ENCODE data around the gene CAB39L. TPM values are rescaled to one million over a fixed set of nuclear protein-coding genes. Genes with fewer than 3 reads are reported as not detected.

CAB39L gene
- total and polyA plus RNA-seq, 2 of the 13 experiments (the other 11 are each of a cell fraction or from before 2014, with no cell fraction given) = 3.1 to 6.1 TPM

- TF ChIP-seq ZNF431 (CRISPR knock-in tag; IDR thresholded peaks at IDR 0.05; ENCODE audit: borderline replicate concordance, low read depth) (no peak; the same call in 1 of the 2 replicates), ZFP90 (CRISPR knock-in tag; IDR thresholded peaks at IDR 0.05; ENCODE audit: borderline replicate concordance) (no peak; the same call in 1 of the 2 replicates), ARNT2 (CRISPR knock-in tag; IDR thresholded peaks at IDR 0.05; ENCODE audit: low read depth) (no peak; the same call in none of the 2 replicates), GLMP (CRISPR knock-in tag; IDR thresholded peaks at IDR 0.05; ENCODE audit: borderline replicate concordance) (no peak), ZNF660 (CRISPR knock-in tag; IDR thresholded peaks at IDR 0.05; ENCODE audit: borderline replicate concordance, low read depth) (no peak), ZNF547 (CRISPR knock-in tag; IDR thresholded peaks at IDR 0.05) (no peak), TFDP1 (CRISPR knock-in tag; IDR thresholded peaks at IDR 0.05; ENCODE audit: borderline replicate concordance) (peak; percentile 69; the same call in 1 of the 2 replicates), KDM4B (CRISPR knock-in tag; IDR thresholded peaks at IDR 0.05) (peak; percentile 1; the same call in 1 of the 2 replicates), ZNF432 (CRISPR knock-in tag; IDR thresholded peaks at IDR 0.05; ENCODE audit: borderline replicate concordance) (no peak), MED1 (CRISPR knock-in tag; IDR thresholded peaks at IDR 0.05) (peak; percentile 53), THAP11 (CRISPR knock-in tag; IDR thresholded peaks at IDR 0.05) (peak; percentile 89), ZNF558 (CRISPR knock-in tag; IDR thresholded peaks at IDR 0.05; ENCODE audit: borderline replicate concordance) (no peak), ATF7 (IDR thresholded peaks at IDR 0.05) (no peak), ATF7 (CRISPR knock-in tag; IDR thresholded peaks at IDR 0.05) (peak; percentile 59; the same call in 1 of the 2 replicates), ZNF616 (CRISPR knock-in tag; IDR thresholded peaks at IDR 0.05; ENCODE audit: low read depth) (no peak), ZNF614 (CRISPR knock-in tag; IDR thresholded peaks at IDR 0.05; ENCODE audit: borderline replicate concordance) (no peak), ATF2 (CRISPR knock-in tag; IDR thresholded peaks at IDR 0.05) (peak; percentile 13), NFE2L2 (IDR thresholded peaks at IDR 0.05; ENCODE audit: low read length) (no peak), CREM (IDR thresholded peaks at IDR 0.05) (peak; percentile 91), CREM (CRISPR knock-in tag; IDR thresholded peaks at IDR 0.05) (no peak), PITX1 (CRISPR knock-in tag; IDR thresholded peaks at IDR 0.05) (peak; percentile 58; the same call in 1 of the 2 replicates), ZNF501 (CRISPR knock-in tag; IDR thresholded peaks at IDR 0.05) (no peak; the same call in 1 of the 2 replicates), HOXA3 (CRISPR knock-in tag; IDR thresholded peaks at IDR 0.05) (peak; percentile 92), ZNF781 (CRISPR knock-in tag; IDR thresholded peaks at IDR 0.05; ENCODE audit: borderline replicate concordance, not compliant biosample characterization) (no peak), NR2F1 (CRISPR knock-in tag; IDR thresholded peaks at IDR 0.05) (no peak), HOMEZ (CRISPR knock-in tag; IDR thresholded peaks at IDR 0.05; ENCODE audit: low read depth) (peak; percentile 98)
These were observed at the start of gene CAB39L, which contains the start of gene SETDB2 (continued) for GRCh38 chr13:49443704-49444523.

All from HepG2 (cell line).